ENCODE data around the gene UVSSA.
A peak's percentile ranks its signal among the peaks of the same experiment; 100 is the strongest.
"Not testable (repeated sequence)": the region's sequence is repeated elsewhere in the genome, so short reads cannot be mapped to it uniquely, and the experiment has no call there.

Gene UVSSA

DNA sequence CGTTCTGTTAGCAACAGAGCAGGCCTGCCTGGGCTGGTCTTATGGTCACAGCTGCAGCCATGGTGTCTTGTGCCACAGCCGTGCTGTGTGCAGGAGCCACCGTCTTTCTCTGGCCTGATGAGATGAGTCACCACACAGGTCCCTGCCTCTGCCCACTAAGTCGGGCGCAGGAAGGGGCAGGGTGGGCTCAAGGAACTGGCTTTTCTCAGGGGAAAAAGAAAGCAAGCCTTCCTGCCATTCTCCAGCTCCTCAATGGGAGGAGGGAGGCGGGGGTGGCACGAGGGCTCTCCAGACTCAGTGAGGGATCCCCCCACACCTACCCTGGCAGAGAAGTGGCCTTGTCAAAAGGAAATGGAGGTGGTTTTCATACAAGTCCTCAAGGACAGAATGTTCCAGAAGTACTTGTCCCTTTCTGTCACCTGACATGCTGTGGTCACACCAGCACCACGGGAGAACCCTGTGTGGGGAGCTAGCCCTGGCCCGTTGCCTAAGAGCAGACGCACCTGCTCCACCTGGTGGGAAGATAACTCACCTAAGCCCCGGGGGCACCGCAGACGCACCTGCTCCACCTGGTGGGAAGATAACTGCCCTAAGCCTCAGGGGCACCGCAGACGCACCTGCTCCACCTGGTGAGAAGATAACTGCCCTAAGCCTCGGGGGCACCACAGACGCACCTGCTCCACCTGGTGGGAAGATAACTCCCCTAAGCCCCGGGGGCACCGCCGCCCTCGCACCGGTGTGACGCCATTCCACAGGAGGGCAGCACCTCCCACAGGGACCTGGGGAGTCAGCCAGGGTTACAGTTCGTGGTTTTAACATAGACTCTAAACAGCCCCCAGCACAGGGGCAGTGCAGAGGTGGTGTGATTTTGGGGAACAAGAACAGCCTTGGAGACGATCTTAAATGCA is 18.5 kb downstream of the UVSSA start:
- peak; percentile 82 for DNase-seq

DNA sequence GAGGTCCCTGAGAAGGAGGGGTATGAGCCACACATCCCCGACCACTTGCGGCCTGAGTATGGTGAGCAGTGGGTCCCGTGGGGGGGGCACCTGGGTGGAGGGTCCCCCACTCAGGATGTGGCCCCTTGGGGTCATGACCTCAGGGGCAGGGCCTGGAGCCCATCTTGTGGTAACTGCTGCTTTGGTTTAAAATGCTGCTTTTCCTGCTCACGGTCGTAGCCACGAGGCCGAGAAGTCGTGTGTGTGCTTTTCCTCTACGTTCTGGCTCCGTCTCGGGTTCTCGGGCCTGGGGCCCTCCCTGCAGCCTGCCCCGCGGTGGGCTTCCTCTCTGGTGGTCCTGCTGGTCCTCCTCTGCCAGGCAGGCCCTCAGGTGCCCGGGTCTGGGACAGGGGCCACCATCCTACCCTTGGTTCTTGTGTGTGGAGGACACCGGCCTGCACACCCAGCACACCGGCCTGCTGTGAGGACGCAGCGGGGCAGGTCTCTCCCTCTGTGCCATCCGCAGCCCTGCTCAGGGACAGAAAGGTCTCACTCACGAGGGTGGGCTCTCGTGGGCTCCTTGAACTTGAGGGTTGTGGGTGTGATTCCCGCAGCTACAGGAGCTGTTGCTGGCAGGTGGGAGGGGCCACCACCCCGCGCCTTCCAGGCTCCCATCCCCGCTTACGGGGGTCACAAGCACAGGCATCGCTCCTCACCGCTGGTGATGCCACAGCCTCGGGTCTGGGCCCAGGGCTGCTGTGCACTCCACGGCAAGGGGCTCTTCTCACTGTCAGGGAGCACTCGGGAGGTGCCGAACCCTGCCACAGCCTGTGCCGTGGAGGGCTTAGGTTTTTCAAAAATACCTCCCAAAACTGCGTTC is 19.6 kb downstream of the UVSSA start:
- no peak for DNase-seq

DNA sequence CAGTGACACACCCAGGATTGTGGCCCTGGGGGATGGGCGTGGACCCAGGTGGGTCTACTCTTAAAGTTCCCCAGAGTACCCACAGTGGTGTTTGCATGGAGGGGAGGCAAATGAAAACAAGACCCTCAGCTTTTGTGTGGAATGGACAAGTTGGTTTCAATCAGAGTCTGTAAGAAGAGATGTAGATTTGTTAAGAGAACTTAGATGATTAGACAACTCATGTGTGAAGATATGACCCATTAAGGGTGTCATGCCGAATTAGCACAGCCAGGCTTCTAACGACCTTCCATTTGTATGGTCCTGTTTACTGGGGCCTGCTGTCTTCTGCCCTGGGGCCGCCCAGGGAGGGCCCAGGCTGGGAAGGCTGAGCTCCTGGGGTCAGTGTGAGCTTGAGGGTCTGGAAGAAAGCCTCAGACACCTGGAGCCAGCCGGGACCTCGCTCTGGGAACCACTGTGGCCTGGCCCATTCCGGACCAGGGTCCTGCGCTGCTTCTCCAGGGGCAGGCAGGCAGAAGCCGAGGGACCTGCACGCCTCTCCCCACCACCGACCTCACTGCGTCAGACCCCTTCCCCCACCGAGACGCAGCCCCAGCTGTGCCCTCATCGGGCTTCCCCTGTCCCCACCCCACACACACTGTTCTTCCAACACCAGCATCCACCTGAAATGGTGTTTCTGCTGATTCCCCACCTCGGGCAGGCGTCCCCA is 20.4 kb downstream of the UVSSA start:
- no peak for DNase-seq

DNA sequence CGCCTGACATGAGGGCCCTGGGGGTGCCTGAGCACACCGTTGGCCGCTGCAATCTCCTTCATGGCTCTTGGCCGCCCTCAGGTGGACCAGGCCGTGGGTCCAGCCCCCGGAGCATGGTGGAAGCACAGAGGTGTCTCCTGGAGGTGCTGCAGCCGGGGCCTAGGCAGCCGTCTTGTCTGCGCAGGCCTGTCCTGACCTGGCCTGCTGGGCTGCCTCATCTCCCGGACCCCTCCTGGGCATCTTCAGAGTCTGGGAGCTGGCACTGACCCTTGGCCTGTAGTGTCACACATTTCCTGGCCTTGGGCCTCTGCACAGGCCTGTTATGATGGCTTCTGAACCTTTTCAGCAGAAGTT is 20.9 kb downstream of the UVSSA start:
- no peak for DNase-seq

DNA sequence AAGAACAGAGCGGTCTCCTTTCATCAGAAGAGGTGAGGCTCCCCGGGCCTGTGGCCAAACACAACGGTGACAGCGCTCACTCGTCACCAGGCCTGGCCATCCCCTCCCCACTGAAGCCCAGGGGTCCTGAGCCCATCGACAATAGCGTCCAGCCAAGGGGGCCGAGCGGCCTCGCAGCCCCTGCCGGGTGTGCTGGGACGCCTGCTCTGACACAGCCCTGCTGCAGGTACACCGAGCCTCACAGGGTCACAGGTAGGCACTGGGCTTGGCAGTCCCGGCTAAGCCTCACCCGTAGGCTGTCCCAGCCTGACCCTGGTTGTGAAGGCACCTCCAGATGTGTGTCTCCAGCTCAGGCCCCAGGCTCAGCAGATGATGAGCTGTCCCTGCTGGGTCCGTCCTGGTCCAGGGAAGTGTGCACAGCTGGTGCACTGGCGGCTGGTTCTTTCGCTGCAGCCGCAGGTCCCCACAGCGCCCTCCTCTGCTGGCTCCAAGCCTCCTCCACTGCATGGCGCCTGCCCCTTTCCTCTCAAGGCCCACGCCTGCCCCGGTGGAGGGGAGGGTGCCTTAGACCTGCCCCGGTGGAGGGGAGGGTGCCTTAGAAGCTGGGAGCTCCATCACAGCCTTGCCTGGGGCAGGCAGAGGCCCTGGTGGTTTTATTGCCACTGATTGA is 21.5 kb downstream of the UVSSA start:
- DNase-seq: no peak

DNA sequence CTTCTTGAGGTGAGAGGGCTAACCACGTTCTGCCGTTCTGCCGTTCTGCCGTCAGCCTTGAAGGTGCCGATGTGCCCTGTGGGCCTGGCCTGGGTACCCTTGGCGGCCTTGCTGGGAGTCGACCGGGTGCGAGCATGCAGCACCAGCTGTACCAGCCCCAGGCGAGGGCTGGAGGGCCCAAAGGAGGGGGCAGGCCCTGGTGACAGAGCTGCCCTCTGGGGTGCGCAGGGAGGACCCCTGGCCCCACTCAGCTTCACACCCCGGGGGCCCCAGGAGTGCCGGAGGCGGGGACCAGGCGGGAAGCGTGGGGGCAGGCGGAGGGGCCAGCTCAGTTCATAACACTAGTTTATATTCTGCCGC is 22.1 kb downstream of the UVSSA start:
- no peak for DNase-seq

DNA sequence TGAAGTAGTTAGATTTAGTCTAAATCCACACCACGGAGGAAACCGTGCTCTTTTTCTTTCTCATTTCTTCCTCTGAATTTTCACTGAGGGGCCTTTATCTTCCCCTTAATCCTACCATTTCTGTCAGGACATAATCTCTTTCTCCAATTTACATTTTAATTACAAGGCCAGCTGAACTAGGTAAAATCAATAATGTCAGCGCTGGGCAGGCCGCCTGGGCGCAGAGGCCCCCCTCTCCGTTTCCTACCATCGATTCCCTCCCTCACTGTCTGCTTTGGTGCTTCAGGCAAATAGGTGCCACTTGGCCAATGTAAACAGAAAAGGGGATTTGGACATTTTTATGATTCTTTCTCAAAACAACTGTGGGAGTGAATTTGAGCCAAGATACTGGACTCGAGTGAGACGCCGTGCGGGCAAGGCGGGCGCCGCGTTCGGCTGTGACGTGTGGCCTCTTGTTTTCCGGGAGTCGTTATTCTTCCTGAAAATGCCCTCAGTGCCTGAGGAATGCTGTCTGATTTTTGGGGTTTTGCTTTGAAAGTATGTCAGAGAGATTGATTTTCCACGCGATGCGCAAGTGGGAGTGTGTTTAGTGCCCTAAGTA is 22.6 kb downstream of the UVSSA start:
- no peak for DNase-seq

DNA sequence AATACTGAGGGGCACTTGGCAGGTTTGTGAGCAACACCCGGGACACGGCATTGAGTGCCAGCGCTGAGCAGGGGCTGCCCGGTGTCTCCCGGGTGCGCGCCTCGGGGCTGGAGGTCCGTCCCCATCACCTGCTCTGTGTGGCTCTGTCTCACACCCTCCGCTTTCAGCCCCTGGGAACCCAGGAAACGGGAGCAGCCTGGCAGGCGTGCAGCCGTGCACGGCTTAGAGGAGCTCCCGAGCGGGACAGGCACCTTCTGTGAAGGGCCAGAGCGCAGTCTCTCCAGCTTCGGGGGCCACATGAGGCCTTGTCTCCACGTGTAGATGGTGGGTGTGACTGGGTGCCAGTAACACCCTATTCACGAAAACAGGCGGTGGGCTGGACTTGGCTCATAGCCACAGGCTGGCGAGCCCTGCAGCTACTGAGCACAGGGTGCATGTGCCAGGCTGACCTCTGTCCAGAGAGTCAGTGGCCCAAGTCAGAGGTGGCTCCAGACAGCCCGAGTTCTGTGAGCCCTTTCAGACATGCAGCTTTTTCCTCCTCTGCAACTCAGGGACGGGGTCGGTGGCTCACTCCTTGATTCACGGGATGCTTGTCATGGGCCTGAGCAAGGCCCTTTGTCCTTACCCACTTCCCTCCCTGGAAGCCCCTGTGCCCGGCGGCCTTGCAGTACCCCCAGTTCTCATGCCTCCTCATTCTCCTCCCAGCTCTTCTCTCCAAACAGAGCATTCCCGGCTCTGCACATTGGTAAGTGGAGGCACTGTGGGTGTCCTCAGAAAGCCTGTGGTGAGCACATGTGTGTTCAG is 23.5 kb downstream of the UVSSA start:
- DNase-seq: no peak

DNA sequence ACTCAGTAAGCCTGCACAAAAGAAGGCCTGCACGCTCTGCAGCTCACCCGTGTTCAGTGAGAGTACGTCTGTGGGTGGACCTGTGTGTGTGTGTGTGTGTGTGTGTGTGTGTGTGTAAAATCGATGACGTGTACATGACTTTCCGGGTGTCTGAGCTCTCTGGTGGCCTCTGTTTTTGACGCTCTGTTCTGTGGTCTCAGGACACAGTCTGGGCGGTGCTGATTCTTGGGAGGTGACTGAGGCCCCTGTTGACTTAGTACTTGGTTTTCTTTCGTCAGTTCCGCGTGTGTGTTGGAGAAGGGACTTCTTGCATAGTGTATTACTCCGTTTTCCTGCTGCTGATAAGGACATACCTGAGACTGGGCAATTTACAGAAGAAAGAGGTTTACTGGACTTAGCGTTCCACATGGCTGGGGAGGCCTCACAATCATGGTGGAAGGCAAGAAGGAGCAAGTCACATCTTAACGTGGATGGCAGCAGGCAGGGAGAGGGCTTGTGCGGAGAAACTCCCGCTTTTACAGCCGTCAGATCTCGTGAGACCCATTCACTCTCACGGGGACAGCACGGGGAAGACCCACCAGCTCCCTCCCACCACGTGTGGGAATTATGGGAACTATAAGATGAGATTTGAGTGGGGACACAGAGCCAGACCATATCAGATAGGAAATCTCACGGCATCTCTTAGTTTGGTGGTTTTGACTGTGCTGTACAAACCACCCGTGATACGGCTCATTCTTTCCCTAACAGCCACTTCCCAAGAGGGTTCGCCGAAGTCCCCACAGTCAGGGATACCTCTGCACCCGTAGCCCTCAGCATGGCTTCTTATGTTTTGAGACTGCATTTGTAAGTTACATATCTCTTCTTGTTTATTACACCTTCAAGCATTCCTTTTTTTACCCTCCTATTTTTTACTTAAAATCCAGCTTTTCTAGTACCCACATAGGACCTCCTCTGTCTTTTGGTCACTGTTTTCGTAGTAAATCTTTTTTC is 24.5 kb downstream of the UVSSA start:
- no peak for DNase-seq

DNA sequence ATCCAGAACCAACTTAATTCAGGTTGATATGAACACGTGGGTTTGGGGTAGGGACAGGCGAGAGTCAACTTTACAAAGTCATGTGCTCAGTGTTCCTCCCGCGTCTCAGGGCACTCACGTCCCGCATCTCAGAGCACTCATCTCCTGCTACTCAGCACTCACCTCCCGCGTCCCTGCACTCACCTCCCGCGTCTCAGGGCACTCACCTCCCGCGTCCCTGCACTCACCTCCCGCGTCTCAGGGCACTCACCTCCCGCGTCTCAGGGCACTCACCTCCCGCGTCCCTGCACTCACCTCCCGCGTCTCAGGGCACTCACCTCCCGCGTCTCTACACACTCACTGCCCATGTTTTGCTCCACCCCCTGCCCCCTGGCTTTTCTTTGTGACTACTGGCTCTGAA is 25.6 kb downstream of the UVSSA start:
- DNase-seq: not testable (repeated sequence)

DNA sequence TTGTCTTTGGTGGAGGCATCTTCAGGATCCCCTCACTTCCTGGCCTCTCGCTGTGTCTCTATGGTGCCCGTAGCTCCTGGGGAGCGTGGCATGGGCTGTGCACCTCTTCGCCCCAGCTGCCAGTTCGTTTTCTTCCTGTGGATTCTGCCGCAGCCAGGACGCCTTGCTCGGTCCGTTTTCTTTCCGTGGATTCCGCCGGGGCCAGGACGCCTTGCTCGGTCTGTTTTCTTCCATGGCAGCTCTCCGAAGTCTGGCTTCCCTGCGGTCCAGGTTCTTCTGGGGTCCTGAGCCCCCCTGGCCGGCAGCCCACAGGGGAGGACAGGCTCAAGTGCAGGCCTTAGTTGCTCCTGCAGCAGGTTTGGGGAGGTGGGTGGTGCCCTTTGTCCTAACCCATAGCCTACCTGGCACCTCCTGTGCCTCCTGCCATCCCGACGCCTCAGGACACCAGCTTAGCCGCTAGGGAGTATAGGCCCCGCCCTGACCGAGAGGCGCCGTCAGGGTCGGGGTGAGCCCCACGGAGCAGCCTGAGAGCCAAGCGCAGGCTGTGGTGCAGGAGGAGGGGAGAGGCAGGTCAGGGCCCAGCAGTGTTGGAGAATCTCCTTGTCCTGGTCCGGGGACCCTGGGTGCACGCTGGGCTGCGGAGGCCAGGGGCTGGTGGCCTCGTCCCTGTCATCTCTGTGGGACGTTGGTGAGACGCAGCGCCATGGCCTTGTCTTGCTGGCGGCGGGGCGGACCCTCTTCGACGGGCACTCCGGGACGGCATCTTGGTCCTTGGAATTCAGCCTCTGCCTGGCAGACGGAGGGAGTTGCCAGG is 27.1 kb downstream of the UVSSA start:
- DNase-seq: no peak

DNA sequence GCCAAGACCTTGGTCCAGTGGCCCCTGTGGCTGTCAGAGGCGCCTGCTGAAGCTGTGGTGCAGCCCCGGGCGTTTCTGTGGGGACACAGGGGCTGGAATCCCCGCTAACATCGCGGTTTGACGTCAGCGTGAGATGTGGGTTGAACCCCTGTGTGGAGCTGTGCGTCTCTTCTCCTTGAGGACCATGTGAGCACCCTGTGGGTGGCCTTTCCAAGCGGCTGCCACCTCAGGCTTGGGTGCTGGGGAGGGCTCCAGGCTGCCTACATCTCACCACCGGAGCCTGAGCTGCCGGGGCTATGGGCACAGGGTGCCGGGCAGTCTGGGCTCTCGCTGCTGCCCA is 27.7 kb downstream of the UVSSA start:
- DNase-seq: no peak

DNA sequence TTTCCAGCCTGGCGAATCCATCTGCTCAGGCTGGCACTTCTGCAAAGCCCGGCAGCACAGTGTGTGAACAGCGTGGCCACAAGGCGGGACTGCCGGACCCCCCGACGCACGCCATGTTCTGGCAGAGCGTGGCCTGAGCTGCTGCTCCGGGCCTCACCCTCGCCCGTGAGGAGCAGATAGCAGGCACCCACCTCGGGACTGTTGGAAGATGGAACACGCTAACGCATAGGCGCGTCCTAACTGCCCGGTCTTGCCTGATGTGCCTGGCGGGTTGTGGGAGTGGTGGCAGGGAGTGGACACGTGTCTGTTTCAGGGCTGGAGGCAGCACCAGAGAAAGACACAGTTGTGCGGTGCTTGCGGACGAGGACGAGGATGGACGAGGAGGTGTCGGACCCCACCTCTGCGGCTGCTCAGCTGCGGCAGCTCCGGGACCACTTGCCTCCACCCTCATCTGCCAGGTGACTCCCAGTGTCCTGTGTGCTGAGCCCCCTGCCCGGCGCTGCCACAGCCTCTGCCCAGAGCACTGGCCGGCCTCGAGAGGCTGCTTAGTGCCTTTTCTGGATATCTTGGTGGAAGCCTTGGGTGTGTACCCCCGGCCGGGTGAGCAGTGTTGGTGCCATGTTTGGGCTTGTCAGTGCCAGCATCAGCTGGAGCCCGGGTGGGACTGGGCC is 28.2 kb downstream of the UVSSA start:
- no peak for DNase-seq

DNA sequence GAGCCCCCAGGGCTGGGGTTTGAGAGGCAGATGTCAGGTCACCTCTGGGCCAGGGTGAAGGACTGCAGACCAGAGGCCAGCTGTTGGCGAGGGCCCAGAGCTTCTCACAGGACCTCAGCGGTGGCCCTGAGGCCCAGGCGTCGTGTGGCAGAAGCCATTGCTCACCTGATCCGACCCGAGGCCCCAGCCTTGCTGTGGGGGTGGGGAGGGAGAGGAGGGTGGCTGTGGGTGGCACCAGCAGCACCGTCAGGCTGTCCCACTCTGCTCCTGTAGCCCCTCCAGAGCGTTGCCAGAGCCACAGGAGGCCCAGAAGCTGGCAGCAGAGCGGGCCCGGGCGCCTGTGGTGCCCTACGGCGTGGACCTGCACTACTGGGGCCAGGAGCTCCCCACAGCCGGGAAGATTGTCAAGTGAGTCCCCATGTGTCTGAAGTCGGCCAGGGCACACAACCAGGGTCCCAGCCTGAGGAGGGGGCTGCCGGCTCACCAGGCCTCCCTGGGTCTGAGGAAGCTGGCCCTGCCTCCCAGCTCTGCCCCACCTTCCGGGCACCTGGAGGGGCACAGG is 28.8 kb downstream of the UVSSA start:
- no peak for DNase-seq

DNA sequence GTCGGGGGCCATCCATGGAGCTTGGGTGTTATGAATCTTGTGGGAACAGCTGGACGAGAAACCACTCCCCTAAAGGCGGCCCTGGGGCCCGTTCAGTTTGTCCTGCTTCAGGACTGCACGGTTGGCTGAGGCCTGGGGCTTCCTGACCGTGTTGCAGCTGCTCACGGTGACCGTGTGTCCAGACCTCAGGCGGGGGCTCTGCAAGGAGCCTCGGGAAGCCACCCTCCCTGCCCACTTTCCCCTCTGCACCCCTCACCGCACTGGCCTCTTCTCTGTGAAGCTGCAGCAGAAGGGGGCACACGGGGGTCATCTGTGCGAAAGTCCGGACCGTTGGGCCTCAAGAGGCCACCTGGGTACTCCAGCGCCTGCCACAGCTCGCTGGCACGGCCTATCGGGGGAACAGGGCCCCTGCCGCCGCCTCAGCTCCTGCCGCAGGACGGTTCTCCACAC is 29.4 kb downstream of the UVSSA start:
- DNase-seq: no peak

DNA sequence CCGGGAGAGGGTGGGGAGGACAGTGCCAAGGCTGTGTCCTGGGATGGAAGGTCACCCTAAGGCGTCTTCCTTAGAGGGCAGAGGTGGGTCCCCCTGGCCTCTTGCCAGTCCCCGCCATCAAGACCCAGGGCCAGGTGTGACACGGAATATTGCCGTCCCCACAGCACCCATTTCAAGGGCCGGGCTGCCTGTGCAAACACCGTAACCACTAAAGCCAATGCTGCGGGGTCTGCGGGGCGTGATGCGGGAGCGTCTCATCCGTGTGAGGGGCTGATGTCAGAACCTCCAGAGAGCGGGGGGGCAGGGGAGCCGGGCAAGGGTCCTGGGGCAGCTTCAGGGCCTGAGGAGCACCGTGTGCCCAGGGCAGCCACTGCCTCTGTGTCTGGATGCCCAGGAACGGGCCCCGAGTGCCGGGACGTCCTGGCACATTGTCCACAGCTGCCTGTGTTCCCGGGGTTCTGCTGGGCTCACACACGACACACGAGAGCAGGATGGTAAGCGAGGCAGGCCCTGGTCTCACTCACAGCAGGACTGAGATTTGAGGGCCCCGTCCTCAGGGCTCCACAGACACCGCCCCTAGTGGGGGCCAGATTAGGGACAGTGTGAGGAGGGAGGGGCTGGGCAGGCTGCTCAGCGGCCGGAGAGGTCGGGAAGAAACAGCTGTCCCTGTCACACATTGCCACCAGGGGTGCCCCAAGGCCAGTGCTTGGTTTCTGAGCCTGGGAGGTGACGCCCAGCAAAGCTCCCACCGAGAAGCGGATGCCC is 30.0 kb downstream of the UVSSA start:
- no peak for DNase-seq

DNA sequence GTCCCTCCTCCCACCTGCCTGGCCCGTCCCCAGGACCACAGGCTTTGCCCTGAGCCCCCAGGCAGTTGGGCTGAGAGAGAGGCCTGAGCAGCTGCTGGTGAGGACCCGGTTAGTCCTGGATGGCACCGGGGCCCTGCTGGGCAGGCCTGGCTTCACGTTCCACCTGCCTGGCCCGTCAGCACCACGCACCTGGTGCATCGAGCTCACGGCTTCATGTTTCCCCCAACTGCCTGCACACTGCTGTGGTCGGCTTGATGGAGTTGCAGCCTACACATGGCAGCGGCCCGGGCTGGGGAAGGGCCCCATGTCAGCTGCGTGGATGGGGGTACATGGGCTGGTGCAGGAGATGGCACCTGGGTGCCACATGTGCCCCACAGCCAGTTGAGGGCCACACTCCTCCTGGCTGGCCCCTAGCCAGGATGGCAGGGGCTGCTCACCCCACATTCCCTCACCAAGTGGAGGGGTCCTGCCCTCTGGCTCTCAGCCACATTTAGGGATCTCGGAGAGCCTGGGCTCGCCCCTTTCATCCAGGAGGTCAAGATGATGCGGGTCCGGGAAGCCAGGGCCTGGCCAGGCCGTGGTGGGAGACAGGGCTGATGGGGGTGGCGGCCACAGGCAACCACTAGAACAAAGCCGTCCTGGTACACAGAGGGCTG is 30.7 kb downstream of the UVSSA start:
- no peak for DNase-seq

Measured in NCI-H146 (cell line).